HL-60 (cell line): ENCODE data around the gene KAT2B.

Source experiments
- POLR2AphosphoS5 ChIP-seq: IDR thresholded peaks from 2 replicates; pipeline ENCODE4 v1.6.1; 2012; ENCODE audit warnings: low read depth
- SPI1 ChIP-seq: IDR thresholded peaks from 2 replicates; pipeline ENCODE4 v1.6.1; 2012; ENCODE audit warnings: low read depth, mild to moderate bottlenecking, borderline replicate concordance
- TF ChIP-seq, protein P1 (sequence below): IDR thresholded peaks from one replicate; pipeline ENCODE4 v1.5.1; 2011; ENCODE audit warnings: low read length, control low read depth, inconsistent platforms; ENCODE audit not compliant: insufficient read depth

GRCh38 chr3:20146301-20146700 is 106.1 kb downstream of the KAT2B start:
- TF ChIP-seq, protein P1, sequence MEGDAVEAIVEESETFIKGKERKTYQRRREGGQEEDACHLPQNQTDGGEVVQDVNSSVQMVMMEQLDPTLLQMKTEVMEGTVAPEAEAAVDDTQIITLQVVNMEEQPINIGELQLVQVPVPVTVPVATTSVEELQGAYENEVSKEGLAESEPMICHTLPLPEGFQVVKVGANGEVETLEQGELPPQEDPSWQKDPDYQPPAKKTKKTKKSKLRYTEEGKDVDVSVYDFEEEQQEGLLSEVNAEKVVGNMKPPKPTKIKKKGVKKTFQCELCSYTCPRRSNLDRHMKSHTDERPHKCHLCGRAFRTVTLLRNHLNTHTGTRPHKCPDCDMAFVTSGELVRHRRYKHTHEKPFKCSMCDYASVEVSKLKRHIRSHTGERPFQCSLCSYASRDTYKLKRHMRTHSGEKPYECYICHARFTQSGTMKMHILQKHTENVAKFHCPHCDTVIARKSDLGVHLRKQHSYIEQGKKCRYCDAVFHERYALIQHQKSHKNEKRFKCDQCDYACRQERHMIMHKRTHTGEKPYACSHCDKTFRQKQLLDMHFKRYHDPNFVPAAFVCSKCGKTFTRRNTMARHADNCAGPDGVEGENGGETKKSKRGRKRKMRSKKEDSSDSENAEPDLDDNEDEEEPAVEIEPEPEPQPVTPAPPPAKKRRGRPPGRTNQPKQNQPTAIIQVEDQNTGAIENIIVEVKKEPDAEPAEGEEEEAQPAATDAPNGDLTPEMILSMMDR = no peak
- TF ChIP-seq POLR2AphosphoS5 (no peak), SPI1 (no peak)
